DND-41 (cell line): Measurements from ENCODE around the gene SIN3A.

Experiments
- EZH2 ChIP-seq: IDR thresholded peaks from 3 replicates; pipeline ENCODE4 v1.6.1; 2012; ENCODE audit warnings: borderline replicate concordance, low read depth, mild to moderate bottlenecking, moderate library complexity, low read length, inconsistent platforms; ENCODE audit not compliant: severe bottlenecking
- TF ChIP-seq, protein P1 (sequence below): IDR thresholded peaks from 2 replicates; pipeline ENCODE4 v1.5.1; 2012; ENCODE audit warnings: borderline replicate concordance, low read length, moderate library complexity, mild to moderate bottlenecking; ENCODE audit not compliant: poor library complexity, severe bottlenecking; ENCODE audit errors: extremely low read depth

DNA sequence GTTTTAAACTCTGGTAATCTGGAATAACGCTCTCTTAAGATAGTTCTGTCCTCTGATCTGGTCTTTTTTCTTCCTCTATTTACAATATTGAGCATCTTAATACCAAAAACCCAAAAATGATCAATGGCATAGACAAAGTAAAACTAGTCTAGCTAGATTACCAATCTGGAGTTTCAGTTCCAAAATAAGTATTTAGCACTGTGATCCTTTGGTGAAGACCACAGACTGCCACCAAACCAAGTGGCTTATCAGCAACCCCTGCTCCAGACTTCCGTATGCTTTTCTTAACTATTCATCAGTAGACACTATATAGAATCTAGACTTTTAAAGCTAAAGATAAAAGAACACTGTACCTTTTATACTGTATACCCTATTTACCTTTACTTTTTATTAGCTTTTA is 47.6 kb downstream of the SIN3A start:
- TF ChIP-seq EZH2, result no peak
- TF ChIP-seq, protein P1, sequence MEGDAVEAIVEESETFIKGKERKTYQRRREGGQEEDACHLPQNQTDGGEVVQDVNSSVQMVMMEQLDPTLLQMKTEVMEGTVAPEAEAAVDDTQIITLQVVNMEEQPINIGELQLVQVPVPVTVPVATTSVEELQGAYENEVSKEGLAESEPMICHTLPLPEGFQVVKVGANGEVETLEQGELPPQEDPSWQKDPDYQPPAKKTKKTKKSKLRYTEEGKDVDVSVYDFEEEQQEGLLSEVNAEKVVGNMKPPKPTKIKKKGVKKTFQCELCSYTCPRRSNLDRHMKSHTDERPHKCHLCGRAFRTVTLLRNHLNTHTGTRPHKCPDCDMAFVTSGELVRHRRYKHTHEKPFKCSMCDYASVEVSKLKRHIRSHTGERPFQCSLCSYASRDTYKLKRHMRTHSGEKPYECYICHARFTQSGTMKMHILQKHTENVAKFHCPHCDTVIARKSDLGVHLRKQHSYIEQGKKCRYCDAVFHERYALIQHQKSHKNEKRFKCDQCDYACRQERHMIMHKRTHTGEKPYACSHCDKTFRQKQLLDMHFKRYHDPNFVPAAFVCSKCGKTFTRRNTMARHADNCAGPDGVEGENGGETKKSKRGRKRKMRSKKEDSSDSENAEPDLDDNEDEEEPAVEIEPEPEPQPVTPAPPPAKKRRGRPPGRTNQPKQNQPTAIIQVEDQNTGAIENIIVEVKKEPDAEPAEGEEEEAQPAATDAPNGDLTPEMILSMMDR, result no peak
